ENCODE data around the gene WDTC1.

WDTC1 gene

GRCh38 chr1:27306892-27307761 lies 72.7 kb downstream of the WDTC1 start:
- H2AFZ ChIP-seq (ENCODE audit: low read depth, low read length) = no peak overlapping the region
- no peaks in the 10 kb centered on the region for H3K79me2 ChIP-seq (ENCODE audit: low read length)
- no peaks in the 10 kb centered on the region for H4K20me1 ChIP-seq (ENCODE audit: insufficient read depth, low read length)
- no peak overlapping the region for H3K4me3 ChIP-seq (ENCODE audit: low read length)
- H3K9ac ChIP-seq (ENCODE audit: low read length) = no peak overlapping the region
- no peaks in the 10 kb centered on the region for H3K4me1 ChIP-seq (ENCODE audit: low read length)
- H3K27ac ChIP-seq (ENCODE audit: low read length) = no peak overlapping the region
- TF ChIP-seq EZH2phosphoT487 (IDR thresholded peaks at IDR 0.05; ENCODE audit: low read depth) = no peak
- TF ChIP-seq, protein P1, sequence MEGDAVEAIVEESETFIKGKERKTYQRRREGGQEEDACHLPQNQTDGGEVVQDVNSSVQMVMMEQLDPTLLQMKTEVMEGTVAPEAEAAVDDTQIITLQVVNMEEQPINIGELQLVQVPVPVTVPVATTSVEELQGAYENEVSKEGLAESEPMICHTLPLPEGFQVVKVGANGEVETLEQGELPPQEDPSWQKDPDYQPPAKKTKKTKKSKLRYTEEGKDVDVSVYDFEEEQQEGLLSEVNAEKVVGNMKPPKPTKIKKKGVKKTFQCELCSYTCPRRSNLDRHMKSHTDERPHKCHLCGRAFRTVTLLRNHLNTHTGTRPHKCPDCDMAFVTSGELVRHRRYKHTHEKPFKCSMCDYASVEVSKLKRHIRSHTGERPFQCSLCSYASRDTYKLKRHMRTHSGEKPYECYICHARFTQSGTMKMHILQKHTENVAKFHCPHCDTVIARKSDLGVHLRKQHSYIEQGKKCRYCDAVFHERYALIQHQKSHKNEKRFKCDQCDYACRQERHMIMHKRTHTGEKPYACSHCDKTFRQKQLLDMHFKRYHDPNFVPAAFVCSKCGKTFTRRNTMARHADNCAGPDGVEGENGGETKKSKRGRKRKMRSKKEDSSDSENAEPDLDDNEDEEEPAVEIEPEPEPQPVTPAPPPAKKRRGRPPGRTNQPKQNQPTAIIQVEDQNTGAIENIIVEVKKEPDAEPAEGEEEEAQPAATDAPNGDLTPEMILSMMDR (IDR thresholded peaks at IDR 0.05; ENCODE audit: low read depth, low read length) = no peak; the same call in 1 of the 2 replicates
- H3K9me3 ChIP-seq (ENCODE audit: insufficient read depth, low read length) = no peaks in the 10 kb centered on the region
- H3K27me3 ChIP-seq (ENCODE audit: low read depth, low read length) = no peaks in the 10 kb centered on the region
- no peak overlapping the region for H3K4me2 ChIP-seq (ENCODE audit: low read length)
- H3K36me3 ChIP-seq (replicated peaks; ENCODE audit: low read depth, low read length) = no peaks in the 10 kb centered on the region

- Histone ChIP-seq H4K20me1 (ENCODE audit: insufficient read depth, low read length) (no peaks in the 10 kb centered on the region), H3K4me3 (ENCODE audit: low read length) (no peak overlapping the region), H3K27me3 (ENCODE audit: low read depth, low read length) (no peaks in the 10 kb centered on the region), H3K4me2 (ENCODE audit: low read length) (no peak overlapping the region), H3K27ac (ENCODE audit: low read length) (no peak overlapping the region), H3K79me2 (ENCODE audit: low read length) (no peaks in the 10 kb centered on the region), H2AFZ (ENCODE audit: low read depth, low read length) (no peak overlapping the region), H3K9me3 (ENCODE audit: insufficient read depth, low read length) (no peaks in the 10 kb centered on the region), H3K9ac (ENCODE audit: low read length) (no peak overlapping the region), H3K4me1 (ENCODE audit: low read length) (no peaks in the 10 kb centered on the region), H3K36me3 (replicated peaks; ENCODE audit: low read depth, low read length) (no peaks in the 10 kb centered on the region)
- TF ChIP-seq, protein P1 (IDR thresholded peaks at IDR 0.05; ENCODE audit: low read depth, low read length) = no peak
- no peak for TF ChIP-seq EZH2phosphoT487 (IDR thresholded peaks at IDR 0.05; ENCODE audit: low read depth)
Observed at GRCh38 chr1:27307874-27308598, 73.6 kb downstream of the WDTC1 start.

DNA sequence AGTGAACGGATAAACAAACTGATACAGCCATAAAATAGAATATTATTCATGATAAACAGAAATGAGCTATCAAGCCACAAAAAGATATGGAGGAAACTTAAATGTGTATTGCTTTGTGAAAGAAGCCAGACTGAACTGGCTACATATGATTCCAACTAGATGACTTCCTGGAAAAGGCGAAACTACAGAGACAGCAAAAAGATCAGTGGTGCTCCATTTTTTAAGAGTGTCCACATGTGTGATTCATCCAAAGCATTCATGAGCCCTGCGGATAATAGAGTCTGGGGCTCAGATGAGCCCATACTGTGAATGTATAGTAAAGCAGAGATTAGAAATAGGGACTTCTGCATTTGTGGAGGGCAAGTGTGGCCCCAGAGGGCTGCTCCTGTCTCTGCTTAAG lies 79.7 kb downstream of the WDTC1 start:
- Histone ChIP-seq H4K20me1 (ENCODE audit: insufficient read depth, low read length) (no peaks in the 10 kb centered on the region), H3K27ac (ENCODE audit: low read length) (no peak overlapping the region), H3K9ac (ENCODE audit: low read length) (no peak overlapping the region), H3K4me2 (ENCODE audit: low read length) (no peak overlapping the region), H3K9me3 (ENCODE audit: insufficient read depth, low read length) (no peaks in the 10 kb centered on the region), H3K4me3 (ENCODE audit: low read length) (no peak overlapping the region), H3K36me3 (replicated peaks; ENCODE audit: low read depth, low read length) (no peaks in the 10 kb centered on the region), H3K4me1 (ENCODE audit: low read length) (no peaks in the 10 kb centered on the region), H2AFZ (ENCODE audit: low read depth, low read length) (no peak overlapping the region), H3K79me2 (ENCODE audit: low read length) (no peaks in the 10 kb centered on the region), H3K27me3 (ENCODE audit: low read depth, low read length) (no peaks in the 10 kb centered on the region)
- TF ChIP-seq, protein P1 (IDR thresholded peaks at IDR 0.05; ENCODE audit: low read depth, low read length) = no peak
- TF ChIP-seq EZH2phosphoT487 (IDR thresholded peaks at IDR 0.05; ENCODE audit: low read depth) = no peak

- TF ChIP-seq EZH2phosphoT487 (IDR thresholded peaks at IDR 0.05; ENCODE audit: low read depth) = no peak
- TF ChIP-seq, protein P1 (IDR thresholded peaks at IDR 0.05; ENCODE audit: low read depth, low read length) = no peak
- Histone ChIP-seq H3K4me1 (ENCODE audit: low read length) (no peaks in the 10 kb centered on the region), H3K4me3 (ENCODE audit: low read length) (no peak overlapping the region), H3K27me3 (ENCODE audit: low read depth, low read length) (no peaks in the 10 kb centered on the region), H3K4me2 (ENCODE audit: low read length) (no peak overlapping the region), H3K79me2 (ENCODE audit: low read length) (no peaks in the 10 kb centered on the region), H2AFZ (ENCODE audit: low read depth, low read length) (no peak overlapping the region), H3K27ac (ENCODE audit: low read length) (no peak overlapping the region), H3K36me3 (replicated peaks; ENCODE audit: low read depth, low read length) (no peaks in the 10 kb centered on the region), H3K9ac (ENCODE audit: low read length) (no peak overlapping the region), H4K20me1 (ENCODE audit: insufficient read depth, low read length) (no peaks in the 10 kb centered on the region), H3K9me3 (ENCODE audit: insufficient read depth, low read length) (no peaks in the 10 kb centered on the region)
Observed at GRCh38 chr1:27314737-27315136, 80.3 kb downstream of the WDTC1 start.

All from OCI-LY3 (cell line).